Endothelial cell of umbilical vein (primary cell): ENCODE data around the gene ESRRB. TPM values are rescaled to one million over a fixed set of nuclear protein-coding genes. Genes with fewer than 3 reads are reported as not detected.

ENCODE experiments used
- BruUV-seq: library from RNA; stranded (reverse); fragments of 400-500 nt; replicated peaks from 2 replicates; lab custom pipeline; 2021; lab: Mats Ljungman, UMichigan
- CTCF ChIA-PET: fragments of 300-600, 350-600 bp; sonication (Branson Sonifier 250); formaldehyde crosslinking; loops from one replicate; lab custom pipeline; 2021; ENCODE audit warnings: antibody characterized with exemption, inconsistent platforms; lab: Charles Lee
- POLR2A ChIA-PET: fragments of 300-600, 350-600 bp; sonication (Branson Sonifier 250); formaldehyde crosslinking; loops from one replicate; lab custom pipeline; 2021; ENCODE audit warnings: antibody characterized with exemption, inconsistent platforms; lab: Charles Lee
- DNase-seq: peaks from one replicate; pipeline ENCODE4 v3.0.0-alpha.2; 2011; ENCODE audit warnings: low read depth, low spot score
- FAIRE-seq: peaks from 2 replicates; lab custom pipeline; 2011; peaks lifted over from hg19 to GRCh38; lab: Jason Lieb, UNC
- H2AFZ ChIP-seq: 2 replicates; pipeline ENCODE4 v1.6.0; 2012; ENCODE audit warnings: low read depth, low read length, control low read depth, inconsistent platforms
- H3K27ac ChIP-seq: 2 replicates; pipeline ENCODE4 v1.5.1; 2011; ENCODE audit warnings: low read depth, mild to moderate bottlenecking, control low read depth, low read length, moderate library complexity; ENCODE audit not compliant: insufficient read depth
- H3K27me3 ChIP-seq, 2 experiments: 2 replicates each; pipeline versions ENCODE4 v1.6.0 to v1.6.1; 2011; ENCODE audit warnings: low read length in 2 of 2, mixed read lengths in 1 of 2; ENCODE audit not compliant: control insufficient read depth in 2 of 2, insufficient read depth in 2 of 2
- H3K36me3 ChIP-seq, 2 experiments: 2 replicates in 1 of 2; 3 replicates in 1 of 2; pipeline ENCODE4 v1.5.1; 2011; ENCODE audit warnings: low read length in 2 of 2, mild to moderate bottlenecking in 1 of 2, moderate library complexity in 1 of 2; ENCODE audit not compliant: control insufficient read depth in 2 of 2, insufficient read depth in 2 of 2; ENCODE audit errors: extremely low read depth in 1 of 2
- H3K4me1 ChIP-seq: 3 replicates; pipeline ENCODE4 v1.5.1; 2011; ENCODE audit warnings: mild to moderate bottlenecking, low read length; ENCODE audit not compliant: control insufficient read depth, insufficient read depth; ENCODE audit errors: extremely low read depth
- H3K4me2 ChIP-seq: 2 replicates; pipeline ENCODE4 v1.6.1; 2011; ENCODE audit warnings: low read length, control low read depth, mixed read lengths; ENCODE audit not compliant: insufficient read depth
- H3K4me3 ChIP-seq, 3 experiments: fragments of 200-600 bp in 1 of 3; sonication (generic), shearing (Covaris generic) in 1 of 3; replicated peaks in 1 of 3; 2 replicates each; pipeline ENCODE4 v1.5.1; 2011 to 2016; ENCODE audit warnings: control low read depth in 3 of 3, low read length in 3 of 3, mild to moderate bottlenecking in 2 of 3, inconsistent platforms in 1 of 3, low read depth in 1 of 3, moderate library complexity in 1 of 3; ENCODE audit not compliant: insufficient read depth in 1 of 3
- H3K79me2 ChIP-seq: 2 replicates; pipeline ENCODE4 v1.6.0; 2012; ENCODE audit warnings: low read length, inconsistent platforms; ENCODE audit not compliant: control insufficient read depth, insufficient read depth
- H3K9ac ChIP-seq: replicated peaks from 2 replicates; pipeline ENCODE3; 2011; ENCODE audit warnings: low read length, control low read depth; ENCODE audit not compliant: insufficient read depth; ENCODE audit errors: extremely low read depth
- H3K9me1 ChIP-seq: replicated peaks from 3 replicates; pipeline ENCODE4 v1.6.0; 2011; ENCODE audit warnings: mild to moderate bottlenecking, low read length; ENCODE audit not compliant: control insufficient read depth, insufficient read depth; ENCODE audit errors: extremely low read depth
- H3K9me3 ChIP-seq: replicated peaks from 2 replicates; pipeline ENCODE4 v1.5.1; 2012; ENCODE audit warnings: low read length, inconsistent platforms; ENCODE audit not compliant: control insufficient read depth, insufficient read depth
- H4K20me1 ChIP-seq: replicated peaks from 2 replicates; pipeline ENCODE3; 2011; ENCODE audit warnings: mild to moderate bottlenecking, low read length; ENCODE audit not compliant: control insufficient read depth, insufficient read depth; ENCODE audit errors: extremely low read depth
- CTCF ChIP-seq, 2 donors: IDR thresholded peaks; 1 replicate in 1 of 2; 2 replicates in 1 of 2; pipeline ENCODE4 v1.5.1; 2011; ENCODE audit warnings: low read length in 2 of 2, mild to moderate bottlenecking in 2 of 2, moderate library complexity in 2 of 2, control low read depth in 1 of 2, inconsistent platforms in 1 of 2, low read depth in 1 of 2; ENCODE audit not compliant: insufficient read depth in 1 of 2; ENCODE audit errors: extremely low read depth in 1 of 2
- EZH2 ChIP-seq: IDR thresholded peaks from 2 replicates; pipeline ENCODE4 v1.6.1; 2012; ENCODE audit warnings: borderline replicate concordance, low read depth, mild to moderate bottlenecking, moderate library complexity, low read length, inconsistent platforms; ENCODE audit not compliant: severe bottlenecking
- FOS ChIP-seq: IDR thresholded peaks from 2 replicates; pipeline ENCODE4 v1.6.1; 2011; ENCODE audit warnings: mild to moderate bottlenecking, low read length, moderate library complexity, borderline replicate concordance; ENCODE audit not compliant: insufficient read depth
- GATA2 ChIP-seq: IDR thresholded peaks from 2 replicates; pipeline ENCODE4 v1.7.0; 2011; ENCODE audit warnings: low read depth, mild to moderate bottlenecking, moderate library complexity, mixed read lengths, low read length; ENCODE audit not compliant: insufficient read length, insufficient read depth
- JUN ChIP-seq: IDR thresholded peaks from 2 replicates; pipeline ENCODE4 v1.6.1; 2011; ENCODE audit warnings: borderline replicate concordance, low read depth; ENCODE audit not compliant: insufficient read length, insufficient read depth
- MAX ChIP-seq: IDR thresholded peaks from 2 replicates; pipeline ENCODE4 v1.6.1; 2011; ENCODE audit not compliant: insufficient read depth, insufficient read length
- MYC ChIP-seq: IDR thresholded peaks from one replicate; pipeline ENCODE4 v1.6.1; 2011; ENCODE audit warnings: mild to moderate bottlenecking, low read depth, low read length
- POLR2A ChIP-seq: IDR thresholded peaks from 2 replicates; pipeline ENCODE4 v1.6.1; 2012; ENCODE audit warnings: low read depth, mild to moderate bottlenecking, control low read depth, low read length
- POLR2AphosphoS5 ChIP-seq: IDR thresholded peaks from 2 replicates; pipeline ENCODE4 v1.6.1; 2012; ENCODE audit warnings: low read depth, mild to moderate bottlenecking, control low read depth, low read length, moderate library complexity; ENCODE audit not compliant: insufficient read depth
- dilution Hi-C: fragments of 300-500 bp; cut with MboI; formaldehyde crosslinking; loops from one replicate; pipeline ENCODE4 v1.15.0; 2019; ENCODE audit warnings: low sequenced_read_pairs; ENCODE audit not compliant: extremely low pct_ligation_motif_present
- intact Hi-C: fragments of 100-400 bp; cut with micrococcal nuclease; formaldehyde crosslinking; loops from one replicate; pipeline ENCODE4 v1.10.0; 2022
- polyA plus RNA-seq, 4 experiments: library from polyadenylated mRNA; depleted of rRNA in 3 of 4; stranded (reverse) in 3 of 4; unstranded in 1 of 4; fragments of >200 nt; gene quantifications; 2 replicates each; pipeline versions ENCODE4 v1.2.1 to v1.2.3, GENCODE V29; 2011 to 2012; ENCODE audit warnings: missing spikeins in 1 of 4
- total RNA-seq: library from RNA; stranded (reverse); gene quantifications from 2 replicates; pipeline ENCODE4 v1.2.3, GENCODE V29; 2021

Gene ESRRB
- total and polyA plus RNA-seq, 2 donors (not counting 3 experiments of a cell fraction or from before 2014, with no cell fraction given): not detected

GRCh38 chr14:76499399-76499798 is 123.5 kb downstream of the ESRRB start:
- no peak overlapping the region for H3K27ac ChIP-seq
- no peaks in the 10 kb centered on the region for H3K79me2 ChIP-seq
- no TSS peak for BruUV-seq
- no peak for DNase-seq
- CTCF ChIA-PET: interaction anchor here (0.8 to 1.3 kb wide), 2 partner anchors 33 to 127 kb away, joined by 3 read pairs; no protein-coding TSS in a partner anchor
- intact Hi-C loops: no loop called here
- H2AFZ ChIP-seq: no peak overlapping the region
- no peak overlapping the region for H3K9ac ChIP-seq
- TF ChIP-seq MYC: no peak
- no peak for TF ChIP-seq FOS
- TF ChIP-seq EZH2: no peak
- no peak for TF ChIP-seq POLR2AphosphoS5
- TF ChIP-seq GATA2: no peak
- TF ChIP-seq MAX: no peak
- TF ChIP-seq JUN: no peak
- no peak for TF ChIP-seq POLR2A
- TF ChIP-seq CTCF (IDR thresholded peaks at IDR 0.05; ENCODE audit: extremely low read depth in 1 of 2, insufficient read depth in 1 of 2, low read depth in 1 of 2, low read length in 2 of 2): no peak
- no peaks in the 10 kb centered on the region for H3K27me3 ChIP-seq
- no peaks in the 10 kb centered on the region for H3K9me3 ChIP-seq
- H3K4me1 ChIP-seq: no peaks in the 10 kb centered on the region
- no peak for FAIRE-seq
- no peaks in the 10 kb centered on the region for H4K20me1 ChIP-seq
- POLR2A ChIA-PET: no interaction called here
- no peaks in the 10 kb centered on the region for H3K36me3 ChIP-seq
- dilution Hi-C loops: no loop called here
- H3K4me2 ChIP-seq: no peak overlapping the region
- H3K9me1 ChIP-seq: no peaks in the 10 kb centered on the region
- H3K4me3 ChIP-seq: no peak overlapping the region
